SK-N-SH (cell line): ENCODE measurements around the gene THYN1. TPM values are rescaled to one million over a fixed set of nuclear protein-coding genes. Genes with fewer than 3 reads are reported as not detected.

ENCODE experiments used
- CTCF ChIA-PET: fragments of 300-600, 350-600 bp; formaldehyde crosslinking; extraction: SDS; loops from one replicate; lab custom pipeline; 2021; lab: Yijun Ruan, JAX
- POLR2A ChIA-PET: fragments of 350-600 bp; sonication (Branson Sonifier 250); formaldehyde crosslinking; extraction: SDS; loops from one replicate; lab custom pipeline; 2020; ENCODE audit warnings: antibody characterized with exemption, inconsistent platforms; lab: Yijun Ruan, JAX
- DNase-seq: peaks from one replicate; pipeline ENCODE4 v3.0.0; 2012
- H2AFZ ChIP-seq: fragments of 200-600 bp; sonication (generic); 2 replicates; pipeline ENCODE4 v1.8.1; 2016; ENCODE audit warnings: antibody characterized with exemption, mild to moderate bottlenecking, low read depth
- H3F3A ChIP-seq: fragments of 200-600 bp; sonication (generic); replicated peaks from 2 replicates; pipeline ENCODE3; 2016; ENCODE audit warnings: antibody characterized with exemption, mild to moderate bottlenecking; ENCODE audit not compliant: insufficient read depth
- H3K27ac ChIP-seq, 2 experiments: fragments of 200-500 bp in 1 of 2; fragments of 200-600 bp in 1 of 2; sonication (Bioruptor generic) in 1 of 2; sonication (generic), shearing (Covaris generic) in 1 of 2; 2 replicates each; pipeline versions ENCODE4 v1.5.1 to v1.6.1; 2014 to 2016; ENCODE audit warnings: low read depth in 2 of 2, inconsistent platforms in 1 of 2, low read length in 1 of 2, mild to moderate bottlenecking in 1 of 2, mixed read lengths in 1 of 2
- H3K27me3 ChIP-seq: fragments of 200-600 bp; sonication (generic), shearing (Covaris generic); 2 replicates; pipeline ENCODE4 v1.6.1; 2016; ENCODE audit warnings: mixed run types; ENCODE audit not compliant: insufficient read depth
- H3K36me3 ChIP-seq, 2 experiments: fragments of 200-500 bp in 1 of 2; fragments of 200-600 bp in 1 of 2; sonication (Bioruptor generic) in 1 of 2; sonication (generic) in 1 of 2; replicated peaks in 1 of 2; 2 replicates each; pipeline versions ENCODE3 to v1.5.1; 2014 to 2016; ENCODE audit warnings: low read length in 1 of 2, mild to moderate bottlenecking in 1 of 2; ENCODE audit not compliant: insufficient read depth in 2 of 2, control insufficient read depth in 1 of 2
- H3K4me1 ChIP-seq, 2 experiments: fragments of 200-500 bp in 1 of 2; fragments of 200-600 bp in 1 of 2; sonication (Bioruptor generic) in 1 of 2; sonication (generic), shearing (Covaris generic) in 1 of 2; 2 replicates each; pipeline versions ENCODE4 v1.5.1 to v1.6.1; 2014 to 2016; ENCODE audit warnings: low read depth in 1 of 2, low read length in 1 of 2, mixed run types in 1 of 2; ENCODE audit not compliant: insufficient read depth in 2 of 2, control insufficient read depth in 1 of 2
- H3K4me2 ChIP-seq: fragments of 200-600 bp; sonication (generic), shearing (Covaris generic); 2 replicates; pipeline ENCODE4 v1.6.1; 2017; ENCODE audit warnings: mixed run types
- H3K4me3 ChIP-seq, 2 experiments: fragments of 200-500 bp in 1 of 2; fragments of 200-600 bp in 1 of 2; sonication (Bioruptor generic) in 1 of 2; sonication (generic), shearing (Covaris generic) in 1 of 2; 2 replicates each; pipeline versions ENCODE4 v1.5.1 to v1.8.1; 2014 to 2016; ENCODE audit warnings: low read depth in 2 of 2, inconsistent platforms in 1 of 2, low read length in 1 of 2, mild to moderate bottlenecking in 1 of 2, mixed read lengths in 1 of 2, moderate library complexity in 1 of 2
- H3K79me2 ChIP-seq: fragments of 200-600 bp; sonication (generic); 2 replicates; pipeline ENCODE4 v1.8.1; 2017; ENCODE audit warnings: mild to moderate bottlenecking; ENCODE audit not compliant: insufficient read depth
- H3K9ac ChIP-seq: fragments of 200-600 bp; sonication (generic); 2 replicates; pipeline ENCODE4 v1.6.1; 2017; ENCODE audit warnings: mixed run types
- H3K9me2 ChIP-seq: fragments of 200-600 bp; sonication (generic); 2 replicates; pipeline ENCODE4 v1.6.1; 2017; ENCODE audit warnings: mixed run types
- H3K9me3 ChIP-seq: fragments of 200-600 bp; sonication (generic); 2 replicates; pipeline ENCODE4 v1.6.1; 2017; ENCODE audit warnings: mixed run types, mild to moderate bottlenecking, moderate library complexity
- H4K20me1 ChIP-seq: fragments of 200-600 bp; sonication (generic); 2 replicates; pipeline ENCODE4 v1.6.1; 2017; ENCODE audit warnings: mild to moderate bottlenecking, mixed run types; ENCODE audit not compliant: insufficient read depth
- CTCF ChIP-seq: fragments of 200-600 bp; sonication (generic); IDR thresholded peaks from 2 replicates; pipeline ENCODE4 v1.6.1; 2017; ENCODE audit warnings: antibody characterized with exemption, mild to moderate bottlenecking, moderate library complexity
- ELF1 ChIP-seq: IDR thresholded peaks from 2 replicates; pipeline ENCODE4 v1.4.0; 2012
- EZH2phosphoT487 ChIP-seq: fragments of 200-600 bp; sonication (generic); IDR thresholded peaks from 2 replicates; pipeline ENCODE4 v1.6.1; 2017; ENCODE audit warnings: low read depth, mixed run types, mild to moderate bottlenecking, antibody characterized with exemption, moderate library complexity, borderline replicate concordance
- FOXM1 ChIP-seq: IDR thresholded peaks from 2 replicates; pipeline ENCODE4 v1.4.0; 2012; ENCODE audit warnings: low read depth, mild to moderate bottlenecking
- GABPA ChIP-seq: IDR thresholded peaks from 2 replicates; pipeline ENCODE4 v1.4.0; 2012; ENCODE audit warnings: low read depth, mild to moderate bottlenecking
- IRF3 ChIP-seq: fragments of 150-350 bp; IDR thresholded peaks from 2 replicates; pipeline ENCODE4 v1.6.1; 2016; ENCODE audit warnings: mild to moderate bottlenecking, low read depth, low read length
- MAX ChIP-seq: IDR thresholded peaks from 2 replicates; pipeline ENCODE4 v1.4.0; 2012; ENCODE audit warnings: low read depth
- NFIC ChIP-seq: IDR thresholded peaks from 2 replicates; pipeline ENCODE4 v1.4.0; 2012; ENCODE audit warnings: borderline replicate concordance
- RAD21 ChIP-seq: IDR thresholded peaks from 2 replicates; pipeline ENCODE4 v1.6.1; 2012; ENCODE audit warnings: mild to moderate bottlenecking, low read length
- RCOR1 ChIP-seq: fragments of 150-350 bp; IDR thresholded peaks from 2 replicates; pipeline ENCODE4 v1.6.1; 2017; ENCODE audit warnings: antibody characterized with exemption, low read length
- REST ChIP-seq: IDR thresholded peaks from 2 replicates; pipeline ENCODE4 v1.6.1; 2012; ENCODE audit warnings: mild to moderate bottlenecking, low read depth, low read length, moderate library complexity
- RXRA ChIP-seq: IDR thresholded peaks from 2 replicates; pipeline ENCODE4 v1.4.0; 2012; ENCODE audit warnings: low read depth, mild to moderate bottlenecking, borderline replicate concordance
- SIN3A ChIP-seq: IDR thresholded peaks from 2 replicates; pipeline ENCODE4 v1.6.1; 2012; ENCODE audit warnings: low read depth, mild to moderate bottlenecking, low read length, moderate library complexity, borderline replicate concordance
- TEAD4 ChIP-seq: IDR thresholded peaks from 2 replicates; pipeline ENCODE4 v1.4.0; 2012; ENCODE audit warnings: mild to moderate bottlenecking, borderline replicate concordance; ENCODE audit not compliant: insufficient read depth
- USF1 ChIP-seq: IDR thresholded peaks from 2 replicates; pipeline ENCODE4 v1.4.0; 2012; ENCODE audit warnings: low read depth, borderline replicate concordance
- USF2 ChIP-seq: fragments of 150-350 bp; IDR thresholded peaks from 2 replicates; pipeline ENCODE4 v1.6.1; 2017; ENCODE audit warnings: antibody characterized with exemption, low read length, low read depth, borderline replicate concordance
- YY1 ChIP-seq: IDR thresholded peaks from 2 replicates; pipeline ENCODE4 v1.4.0; 2012; ENCODE audit warnings: low read depth, mild to moderate bottlenecking
- WGBS: methylation state at CpG from one replicate; pipeline ENCODE4 v1.1.6; 2017; ENCODE audit warnings: low lambda C conversion rate; 5-methylcytosine and 5-hydroxymethylcytosine counted together
- polyA plus RNA-seq, 3 experiments: library from polyadenylated mRNA; depleted of rRNA; stranded (reverse); fragments of >200 nt; gene quantifications; 2 replicates each; pipeline ENCODE4 v1.2.3, GENCODE V29; 2012

THYN1 gene
- polyA plus RNA-seq, 1 of the 3 experiments (the other 2 are of a cell fraction), result 61.8 TPM

GRCh38 chr11:134289789-134290188, 36.6 kb upstream of the THYN1 start:
- POLR2A ChIA-PET, result no interaction called here
- 68% methylated on average over 10 of the region's 12 CpGs for WGBS

More at GRCh38 chr11:134289789-134290188, 36.6 kb upstream of the THYN1 start:
- Histone ChIP-seq H3K79me2 (no peaks in the 10 kb centered on the region), H3K4me1 (no peaks in the 10 kb centered on the region), H3K9me2 (no peaks in the 10 kb centered on the region), H3F3A (no peaks in the 10 kb centered on the region), H3K9me3 (no peaks in the 10 kb centered on the region), H3K27me3 (no peaks in the 10 kb centered on the region), H2AFZ (no peak overlapping the region), H3K36me3 (no peaks in the 10 kb centered on the region), H3K4me3 (no peak overlapping the region), H4K20me1 (no peaks in the 10 kb centered on the region), H3K27ac (no peak overlapping the region), H3K4me2 (no peak overlapping the region), H3K9ac (no peak overlapping the region)
- CTCF ChIA-PET, result interaction anchor here (0.6 to 3.5 kb wide), 2 partner anchors 14 to 277 kb away, joined by 3 to 16 read pairs; partner anchors contain the start of gene GLB1L3
- no peak for DNase-seq
- TF ChIP-seq IRF3 (no peak), GABPA (no peak), USF1 (no peak), NFIC (no peak), RXRA (no peak), TEAD4 (no peak), USF2 (no peak), FOXM1 (no peak), CTCF (no peak), MAX (no peak), EZH2phosphoT487 (no peak), REST (no peak), SIN3A (no peak), ELF1 (no peak), RAD21 (no peak), RCOR1 (no peak), YY1 (no peak)
